IPS-18a (cell line): ENCODE measurements around the gene NCR3LG1.

Experiments
- H3K27ac ChIP-seq: one replicate; pipeline ENCODE4 v1.5.1; 2013; ENCODE audit warnings: low read length
- H3K27me3 ChIP-seq: one replicate; pipeline ENCODE4 v1.6.1; 2013; ENCODE audit warnings: mild to moderate bottlenecking, low read length; ENCODE audit not compliant: control insufficient read depth, insufficient read depth
- H3K36me3 ChIP-seq: one replicate; pipeline ENCODE4 v1.6.1; 2013; ENCODE audit warnings: low read depth, low read length; ENCODE audit not compliant: control insufficient read depth
- H3K4me1 ChIP-seq: one replicate; pipeline ENCODE4 v1.6.1; 2013; ENCODE audit warnings: low read depth, low read length; ENCODE audit not compliant: control insufficient read depth
- H3K4me3 ChIP-seq: one replicate; pipeline ENCODE4 v1.5.1; 2013; ENCODE audit warnings: low read length
- H3K9ac ChIP-seq: one replicate; pipeline ENCODE4 v1.6.1; 2013; ENCODE audit warnings: mild to moderate bottlenecking, low read length, moderate library complexity
- H3K9me3 ChIP-seq: one replicate; pipeline ENCODE4 v1.6.1; 2013; ENCODE audit warnings: low read depth, low read length; ENCODE audit not compliant: control insufficient read depth

NCR3LG1 gene

DNA sequence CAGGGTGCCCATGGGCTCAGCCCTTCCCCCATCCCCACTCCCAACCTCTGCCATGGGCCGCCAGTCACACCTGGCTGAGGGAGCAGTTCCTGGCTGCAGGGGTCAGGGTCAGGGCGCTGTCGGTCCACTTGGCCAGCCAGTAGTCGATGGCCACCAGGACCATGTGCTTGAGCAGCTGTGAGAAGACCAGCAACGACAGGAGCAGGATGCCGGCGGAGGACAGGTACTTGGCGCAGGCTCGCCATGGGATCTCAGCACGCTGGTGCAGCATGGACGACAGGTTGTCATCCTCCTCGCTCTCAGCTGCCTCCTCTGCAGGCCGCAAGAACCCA lies 55.2 kb downstream of the NCR3LG1 start:
- Histone ChIP-seq H3K4me1 (peaks cover 3% of the 10 kb centered on the region), H3K36me3 (no peaks in the 10 kb centered on the region), H3K27ac (no peak overlapping the region), H3K9ac (no peak overlapping the region), H3K4me3 (no peak overlapping the region), H3K27me3 (no peaks in the 10 kb centered on the region), H3K9me3 (no peaks in the 10 kb centered on the region)

DNA sequence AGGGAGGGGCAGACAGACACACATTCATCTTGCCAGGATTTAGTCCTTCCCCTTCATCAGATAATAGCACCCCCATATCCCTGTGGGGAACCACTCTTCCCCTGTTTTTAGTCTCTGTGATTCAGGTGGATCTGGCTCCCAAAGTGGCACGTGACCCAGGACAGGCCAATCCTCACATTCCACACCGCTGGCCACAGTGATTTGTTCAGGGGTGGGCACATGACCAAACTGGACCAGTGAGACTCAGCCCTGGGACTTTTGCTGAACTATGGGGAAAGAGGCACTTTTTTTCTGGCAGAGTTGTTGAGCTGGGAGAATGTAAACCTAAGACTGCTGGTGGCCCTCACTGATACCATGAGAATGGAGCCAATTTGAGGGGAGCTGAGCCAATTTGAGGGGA lies 56.0 kb downstream of the NCR3LG1 start:
- Histone ChIP-seq H3K9ac (no peak overlapping the region), H3K4me3 (no peak overlapping the region), H3K4me1 (peaks cover 3% of the 10 kb centered on the region), H3K27ac (no peak overlapping the region), H3K36me3 (no peaks in the 10 kb centered on the region), H3K9me3 (no peaks in the 10 kb centered on the region), H3K27me3 (no peaks in the 10 kb centered on the region)

DNA sequence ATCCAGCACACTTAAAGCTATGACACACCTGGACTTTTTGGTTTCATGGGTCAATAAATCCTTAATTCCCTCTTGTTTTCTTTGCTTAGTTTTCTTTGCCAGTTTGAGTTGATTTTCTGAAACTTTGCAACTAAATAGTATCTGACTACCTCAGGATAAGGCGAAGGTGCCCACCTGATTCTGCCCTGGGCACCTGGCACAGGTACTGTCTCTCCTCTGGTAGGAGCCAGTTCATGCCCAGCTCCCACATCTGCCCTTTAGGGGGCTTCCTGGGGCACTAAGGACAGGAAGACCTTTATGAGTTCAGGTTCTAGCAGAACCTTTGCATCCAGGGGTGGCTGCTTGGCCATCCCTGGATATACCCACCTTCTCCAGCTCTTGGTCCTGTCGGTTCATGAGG lies 56.4 kb downstream of the NCR3LG1 start:
- H3K27me3 ChIP-seq = no peaks in the 10 kb centered on the region
- no peaks in the 10 kb centered on the region for H3K9me3 ChIP-seq
- peaks cover 6% of the 10 kb centered on the region for H3K4me1 ChIP-seq
- no peak overlapping the region for H3K9ac ChIP-seq
- H3K27ac ChIP-seq = no peak overlapping the region
- no peaks in the 10 kb centered on the region for H3K36me3 ChIP-seq
- H3K4me3 ChIP-seq = no peak overlapping the region

GRCh38 chr11:17408641-17409040 lies 57.0 kb downstream of the NCR3LG1 start:
- no peaks in the 10 kb centered on the region for H3K9me3 ChIP-seq
- H3K27ac ChIP-seq = no peak overlapping the region
- H3K36me3 ChIP-seq = no peaks in the 10 kb centered on the region
- H3K27me3 ChIP-seq = no peaks in the 10 kb centered on the region
- H3K4me1 ChIP-seq = peaks cover 9% of the 10 kb centered on the region
- H3K9ac ChIP-seq = no peak overlapping the region
- H3K4me3 ChIP-seq = no peak overlapping the region

GRCh38 chr11:17410606-17411379 lies 59.2 kb downstream of the NCR3LG1 start:
- Histone ChIP-seq H3K4me1 (peaks cover 6% of the 10 kb centered on the region), H3K27me3 (no peaks in the 10 kb centered on the region), H3K9ac (no peak overlapping the region), H3K27ac (no peak overlapping the region), H3K9me3 (no peaks in the 10 kb centered on the region), H3K4me3 (no peak overlapping the region), H3K36me3 (no peaks in the 10 kb centered on the region)

- Histone ChIP-seq H3K27ac (no peak overlapping the region), H3K36me3 (no peaks in the 10 kb centered on the region), H3K9ac (no peak overlapping the region), H3K27me3 (no peaks in the 10 kb centered on the region), H3K4me1 (peaks cover 6% of the 10 kb centered on the region), H3K9me3 (no peaks in the 10 kb centered on the region), H3K4me3 (no peak overlapping the region)
Measured at GRCh38 chr11:17411418-17411817, 59.8 kb downstream of the NCR3LG1 start.

DNA sequence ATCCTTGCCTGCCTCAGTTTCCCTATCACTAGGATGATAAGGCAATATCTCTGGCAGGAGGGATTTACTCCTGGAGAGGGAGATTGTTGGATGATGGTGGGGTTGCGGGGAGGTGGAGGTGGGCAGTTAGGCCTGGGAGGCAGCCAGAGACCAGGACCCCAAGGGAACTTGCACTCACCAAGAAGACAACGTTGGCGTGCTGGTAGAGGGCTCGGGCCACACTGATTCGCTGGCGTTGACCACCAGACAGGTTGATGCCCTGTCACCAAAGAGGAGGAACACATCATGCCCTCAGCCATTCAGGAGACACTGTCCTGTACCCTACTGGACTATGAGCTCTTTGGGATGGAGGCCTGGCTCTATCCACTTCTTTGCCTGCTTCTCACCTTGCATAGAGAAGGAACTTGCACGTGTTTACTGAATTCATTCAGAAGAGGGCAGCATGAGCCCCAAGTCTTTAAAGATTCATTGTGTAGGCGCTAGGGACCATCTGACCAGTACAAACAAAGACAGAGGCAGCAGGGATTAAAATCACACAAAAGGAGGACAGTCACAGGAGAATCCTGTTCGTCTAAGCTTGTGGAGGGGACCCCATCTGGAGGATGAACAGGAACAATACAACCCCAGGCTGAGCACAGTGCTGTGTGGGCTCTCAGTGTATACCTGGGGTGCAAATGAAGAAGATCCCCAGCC lies 61.0 kb downstream of the NCR3LG1 start:
- Histone ChIP-seq H3K4me3 (no peak overlapping the region), H3K36me3 (no peaks in the 10 kb centered on the region), H3K9me3 (no peaks in the 10 kb centered on the region), H3K27ac (no peak overlapping the region), H3K4me1 (peaks cover 6% of the 10 kb centered on the region), H3K9ac (no peak overlapping the region), H3K27me3 (no peaks in the 10 kb centered on the region)

GRCh38 chr11:17413414-17414316 lies 62.1 kb downstream of the NCR3LG1 start:
- no peaks in the 10 kb centered on the region for H3K9me3 ChIP-seq
- H3K36me3 ChIP-seq = no peaks in the 10 kb centered on the region
- no peak overlapping the region for H3K27ac ChIP-seq
- peaks cover 6% of the 10 kb centered on the region for H3K4me1 ChIP-seq
- H3K4me3 ChIP-seq = no peak overlapping the region
- H3K9ac ChIP-seq = no peak overlapping the region
- H3K27me3 ChIP-seq = no peaks in the 10 kb centered on the region

DNA sequence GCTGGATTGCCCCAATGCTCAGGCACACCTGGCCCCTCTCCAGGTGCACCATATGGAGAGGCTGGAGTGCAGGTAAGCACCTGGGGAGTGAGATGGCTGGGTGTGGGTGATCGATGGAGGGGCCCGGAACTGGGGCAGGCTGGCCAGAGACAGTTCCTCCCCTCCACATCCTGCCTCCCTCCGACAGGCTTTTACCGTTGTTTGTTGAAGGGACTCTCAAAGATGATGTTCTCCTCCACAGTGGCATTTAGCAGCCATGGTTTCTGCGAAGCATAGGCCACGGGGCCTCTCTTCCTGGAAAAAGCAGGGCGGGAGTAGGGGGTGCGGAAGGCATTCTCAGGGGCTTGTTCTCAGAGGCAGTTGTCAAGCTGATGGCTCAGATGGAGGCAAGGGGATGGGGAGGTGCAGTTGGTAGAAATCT lies 62.7 kb downstream of the NCR3LG1 start:
- H3K27ac ChIP-seq = no peak overlapping the region
- no peak overlapping the region for H3K4me3 ChIP-seq
- no peaks in the 10 kb centered on the region for H3K36me3 ChIP-seq
- no peak overlapping the region for H3K9ac ChIP-seq
- H3K9me3 ChIP-seq = no peaks in the 10 kb centered on the region
- H3K27me3 ChIP-seq = no peaks in the 10 kb centered on the region
- peaks cover 6% of the 10 kb centered on the region for H3K4me1 ChIP-seq

DNA sequence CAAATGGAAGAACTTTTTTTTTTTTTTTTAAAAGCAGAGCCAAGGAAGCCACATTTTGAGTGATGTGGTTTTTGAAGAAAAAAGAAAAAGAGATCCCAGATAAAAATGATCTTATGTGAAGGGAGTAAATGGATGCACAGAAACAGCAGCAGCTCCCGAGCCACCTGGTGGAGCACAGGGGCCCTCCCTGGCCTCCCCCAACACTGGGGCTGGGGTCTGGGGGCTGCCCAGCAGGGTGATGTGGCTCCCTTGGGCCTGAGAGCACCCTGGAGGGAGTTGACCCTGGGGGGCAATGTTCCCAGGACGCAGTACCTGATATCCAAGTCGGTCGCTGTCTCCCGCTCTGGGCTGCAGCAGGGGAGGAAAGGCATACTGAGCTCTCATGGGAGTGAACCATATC lies 63.4 kb downstream of the NCR3LG1 start:
- H3K27ac ChIP-seq = no peak overlapping the region
- H3K27me3 ChIP-seq = no peaks in the 10 kb centered on the region
- peaks cover 6% of the 10 kb centered on the region for H3K4me1 ChIP-seq
- no peak overlapping the region for H3K4me3 ChIP-seq
- no peaks in the 10 kb centered on the region for H3K9me3 ChIP-seq
- no peak overlapping the region for H3K9ac ChIP-seq
- no peaks in the 10 kb centered on the region for H3K36me3 ChIP-seq

DNA sequence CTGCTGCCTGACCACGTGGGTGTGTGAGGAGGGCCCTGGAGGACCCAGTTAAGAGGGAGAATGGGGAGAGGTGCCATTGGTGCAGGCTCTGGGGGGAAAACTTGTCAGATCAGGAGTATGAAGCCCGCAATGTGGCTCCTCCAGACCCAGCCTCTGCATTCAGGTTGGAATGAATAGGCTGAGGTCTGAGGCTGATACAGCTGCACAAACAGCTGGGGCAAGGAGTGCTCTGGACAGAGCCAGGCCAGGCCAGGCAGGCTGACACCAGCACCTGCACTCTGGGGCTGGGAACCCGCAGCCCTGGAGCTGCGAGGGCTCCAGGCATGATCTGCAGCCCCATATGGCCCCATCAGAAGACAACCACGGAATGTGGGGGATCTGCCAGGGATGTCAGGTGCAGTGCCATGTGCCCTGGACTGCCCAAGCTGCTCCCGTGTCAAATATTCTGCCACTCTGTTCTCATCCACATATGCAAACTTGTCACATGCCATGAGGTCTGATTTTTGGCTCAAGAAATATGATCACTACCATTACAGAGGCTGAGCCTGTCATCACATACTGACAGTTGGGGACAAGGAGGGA lies 64.0 kb downstream of the NCR3LG1 start:
- Histone ChIP-seq H3K4me1 (peaks cover 6% of the 10 kb centered on the region), H3K9ac (no peak overlapping the region), H3K9me3 (no peaks in the 10 kb centered on the region), H3K27me3 (no peaks in the 10 kb centered on the region), H3K27ac (no peak overlapping the region), H3K36me3 (no peaks in the 10 kb centered on the region), H3K4me3 (no peak overlapping the region)
